Endothelial cell of umbilical vein (primary cell): ENCODE results near the gene LIN28B.

Experiments used
- POLR2A ChIP-seq: IDR thresholded peaks from 2 replicates; pipeline ENCODE4 v1.6.1; 2012; ENCODE audit warnings: low read depth, mild to moderate bottlenecking, control low read depth, low read length
- TF ChIP-seq, protein P1 (sequence below), 2 donors: IDR thresholded peaks; 1 replicate in 1 of 2; 2 replicates in 1 of 2; pipeline ENCODE4 v1.5.1; 2011; ENCODE audit warnings: low read length in 2 of 2, mild to moderate bottlenecking in 2 of 2, moderate library complexity in 2 of 2, control low read depth in 1 of 2, inconsistent platforms in 1 of 2, low read depth in 1 of 2; ENCODE audit not compliant: insufficient read depth in 1 of 2; ENCODE audit errors: extremely low read depth in 1 of 2

DNA sequence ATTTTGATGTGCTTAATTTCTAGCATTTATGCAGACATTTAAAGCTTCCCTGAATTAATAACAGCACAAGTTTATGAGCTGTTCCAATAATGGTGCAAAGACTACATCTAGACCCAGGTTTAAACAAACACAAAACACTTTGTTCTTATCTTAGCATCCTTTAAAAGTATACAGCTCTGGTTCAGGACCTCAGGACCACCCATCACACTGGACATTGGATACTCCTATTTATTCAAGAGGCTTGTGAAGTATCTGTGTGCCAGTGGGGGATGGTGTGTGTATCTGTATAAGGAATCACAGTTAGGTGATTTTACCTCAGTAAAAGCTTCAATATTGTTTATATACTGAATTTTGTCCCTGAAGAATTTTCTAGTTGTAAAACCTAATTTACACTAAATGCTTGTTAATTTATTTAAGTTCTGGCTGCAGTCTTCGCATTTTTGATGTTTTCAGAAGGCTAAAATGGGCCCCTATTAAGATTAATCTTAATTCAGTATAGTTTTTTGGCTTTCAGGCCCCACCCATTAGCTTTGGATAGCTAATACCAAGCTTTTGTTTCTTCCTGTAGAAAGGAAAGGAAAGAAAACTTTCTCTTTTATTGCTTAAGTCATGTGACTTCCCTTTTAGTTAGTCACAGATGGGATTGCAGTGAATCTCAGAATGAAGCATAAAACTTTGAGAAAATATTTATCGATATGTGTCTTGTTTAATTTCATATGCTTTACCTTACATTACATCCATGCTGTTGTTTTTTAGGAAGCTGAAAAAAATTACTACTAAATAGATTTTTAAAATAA lies 13.1 kb downstream of the LIN28B start:
- TF ChIP-seq, protein P1, sequence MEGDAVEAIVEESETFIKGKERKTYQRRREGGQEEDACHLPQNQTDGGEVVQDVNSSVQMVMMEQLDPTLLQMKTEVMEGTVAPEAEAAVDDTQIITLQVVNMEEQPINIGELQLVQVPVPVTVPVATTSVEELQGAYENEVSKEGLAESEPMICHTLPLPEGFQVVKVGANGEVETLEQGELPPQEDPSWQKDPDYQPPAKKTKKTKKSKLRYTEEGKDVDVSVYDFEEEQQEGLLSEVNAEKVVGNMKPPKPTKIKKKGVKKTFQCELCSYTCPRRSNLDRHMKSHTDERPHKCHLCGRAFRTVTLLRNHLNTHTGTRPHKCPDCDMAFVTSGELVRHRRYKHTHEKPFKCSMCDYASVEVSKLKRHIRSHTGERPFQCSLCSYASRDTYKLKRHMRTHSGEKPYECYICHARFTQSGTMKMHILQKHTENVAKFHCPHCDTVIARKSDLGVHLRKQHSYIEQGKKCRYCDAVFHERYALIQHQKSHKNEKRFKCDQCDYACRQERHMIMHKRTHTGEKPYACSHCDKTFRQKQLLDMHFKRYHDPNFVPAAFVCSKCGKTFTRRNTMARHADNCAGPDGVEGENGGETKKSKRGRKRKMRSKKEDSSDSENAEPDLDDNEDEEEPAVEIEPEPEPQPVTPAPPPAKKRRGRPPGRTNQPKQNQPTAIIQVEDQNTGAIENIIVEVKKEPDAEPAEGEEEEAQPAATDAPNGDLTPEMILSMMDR (IDR thresholded peaks at IDR 0.05; ENCODE audit: extremely low read depth in 1 of 2, insufficient read depth in 1 of 2, low read depth in 1 of 2, low read length in 2 of 2), result no peak
- no peak for TF ChIP-seq POLR2A
